Measurements from ENCODE around the gene HLA-A. TPM values are rescaled to one million over a fixed set of nuclear protein-coding genes. Genes with fewer than 3 reads are reported as not detected.

HLA-A gene
- polyA plus RNA-seq, 1 experiment: 368 TPM

GRCh38 chr6:29964518-29964886 is 22.2 kb downstream of the HLA-A start:
- ChIA-PET POLR2A (interaction anchor here (1.1 to 1.5 kb wide), 3 partner anchors 10 to 97 kb away, joined by 3 to 12 read pairs (median 4); partner anchors contain the start of gene POLR1H), CTCF (interaction anchor here (1.3 kb wide), 1 partner anchor 311 kb away, joined by 4 read pairs; no protein-coding TSS in a partner anchor)
- Histone ChIP-seq H3K27ac (ENCODE audit: low read depth, low read length) (peak overlapping the region; percentile 94), H3K27me3 (ENCODE audit: control insufficient read depth, insufficient read depth, low read length) (no peaks in the 10 kb centered on the region), H3K4me3 (ENCODE audit: low read depth, low read length) (no peak overlapping the region), H3K9me3 (ENCODE audit: control insufficient read depth, insufficient read depth, low read length) (no peaks in the 10 kb centered on the region)
- DNase-seq (ENCODE audit: low read depth, low spot score): no peak
- no peak for TF ChIP-seq CTCF (IDR thresholded peaks at IDR 0.05; ENCODE audit: low read depth, low read length)

- POLR2A ChIA-PET: interaction anchor here (1.1 to 1.5 kb wide), 4 partner anchors 10 to 96 kb away, joined by 3 to 12 read pairs (median 4); partner anchors contain the start of gene POLR1H
- peak overlapping the region; percentile 56 for H3K4me3 ChIP-seq (ENCODE audit: low read depth, low read length)
- peak overlapping the region; percentile 94 for H3K27ac ChIP-seq (ENCODE audit: low read depth, low read length)
- no peaks in the 10 kb centered on the region for H3K27me3 ChIP-seq (ENCODE audit: control insufficient read depth, insufficient read depth, low read length)
- CTCF ChIA-PET: interaction anchor here (1.3 kb wide), 1 partner anchor 312 kb away, joined by 4 read pairs; no protein-coding TSS in a partner anchor
- DNase-seq (ENCODE audit: low read depth, low spot score): peak; percentile 74
- TF ChIP-seq CTCF (IDR thresholded peaks at IDR 0.05; ENCODE audit: low read depth, low read length): no peak
- no peaks in the 10 kb centered on the region for H3K9me3 ChIP-seq (ENCODE audit: control insufficient read depth, insufficient read depth, low read length)
Measured at GRCh38 chr6:29964887-29965562, 22.7 kb downstream of the HLA-A start.

- peak overlapping the region; percentile 94 for H3K27ac ChIP-seq (ENCODE audit: low read depth, low read length)
- no peak for DNase-seq (ENCODE audit: low read depth, low spot score)
- no peak for TF ChIP-seq CTCF (IDR thresholded peaks at IDR 0.05; ENCODE audit: low read depth, low read length)
- H3K27me3 ChIP-seq (ENCODE audit: control insufficient read depth, insufficient read depth, low read length): no peaks in the 10 kb centered on the region
- ChIA-PET POLR2A (interaction anchor here (1.1 to 1.5 kb wide), 4 partner anchors 9 to 96 kb away, joined by 3 to 12 read pairs (median 4); partner anchors contain the start of gene POLR1H), CTCF (no interaction called here)
- no peaks in the 10 kb centered on the region for H3K9me3 ChIP-seq (ENCODE audit: control insufficient read depth, insufficient read depth, low read length)
- H3K4me3 ChIP-seq (ENCODE audit: low read depth, low read length): peak overlapping the region; percentile 56
Measured at GRCh38 chr6:29965563-29965872, 23.2 kb downstream of the HLA-A start.

GRCh38 chr6:29965873-29966601 is 23.7 kb downstream of the HLA-A start:
- H3K4me3 ChIP-seq (ENCODE audit: low read depth, low read length): peak overlapping the region; percentile 56
- TF ChIP-seq CTCF (IDR thresholded peaks at IDR 0.05; ENCODE audit: low read depth, low read length): no peak
- no peak for DNase-seq (ENCODE audit: low read depth, low spot score)
- ChIA-PET POLR2A (interaction anchor here (1.1 to 1.5 kb wide), 2 partner anchors 9 to 24 kb away, joined by 3 read pairs; no protein-coding TSS in a partner anchor), CTCF (interaction anchor here (1.0 kb wide), 1 partner anchor 71 kb away, joined by 3 read pairs; no protein-coding TSS in a partner anchor)
- no peaks in the 10 kb centered on the region for H3K9me3 ChIP-seq (ENCODE audit: control insufficient read depth, insufficient read depth, low read length)
- H3K27ac ChIP-seq (ENCODE audit: low read depth, low read length): peak overlapping the region; percentile 94
- no peaks in the 10 kb centered on the region for H3K27me3 ChIP-seq (ENCODE audit: control insufficient read depth, insufficient read depth, low read length)
